ENCODE results near the gene MALL. TPM values are rescaled to one million over a fixed set of nuclear protein-coding genes. Genes with fewer than 3 reads are reported as not detected.
A peak's percentile ranks its signal among the peaks of the same experiment; 100 is the strongest.
"Not testable (repeated sequence)": the region's sequence is repeated elsewhere in the genome, so short reads cannot be mapped to it uniquely, and the experiment has no call there.

Gene MALL
- polyA plus RNA-seq (ENCODE audit: insufficient read length in 3 of 3): 10 to 100 TPM; 13.4 to 13.6 (median 13.5) TPM
- long read RNA-seq, donor 1, partial matches to known transcripts: 0 of 2 reads
- long read RNA-seq, donor 1, other reads (novel, unspliced or antisense): 0 of 2 reads
- long read RNA-seq, donor 2, partial matches to known transcripts: 0 of 1 reads
- long read RNA-seq, donor 2, other reads (novel, unspliced or antisense): 0 of 1 reads
- long read RNA-seq, donor 3, partial matches to known transcripts: 0 of 2 reads
- long read RNA-seq, donor 3, other reads (novel, unspliced or antisense): 0 of 2 reads
- long read RNA-seq, donor 4, partial matches to known transcripts: 0 of 3 reads
- long read RNA-seq, donor 4, other reads (novel, unspliced or antisense): 0 of 3 reads
- long read RNA-seq, donor 5: 0 reads
- long read RNA-seq, donor 6, partial matches to known transcripts: 0 of 4 reads
- long read RNA-seq, donor 6, other reads (novel, unspliced or antisense): 0 of 4 reads
- long read RNA-seq, donor 7, partial matches to known transcripts: 0 of 2 reads
- long read RNA-seq, donor 7, other reads (novel, unspliced or antisense): 0 of 2 reads
- long read RNA-seq, donor 8, partial matches to known transcripts: 0 of 2 reads
- long read RNA-seq, donor 8, other reads (novel, unspliced or antisense): 0 of 2 reads
- long read RNA-seq, donor 9, partial matches to known transcripts: 5 of 8 reads
- long read RNA-seq, donor 9, other reads (novel, unspliced or antisense): 0 of 8 reads
- long read RNA-seq, donor 10: 0 reads
- long read RNA-seq, donor 11, partial matches to known transcripts: 0 of 1 reads
- long read RNA-seq, donor 11, other reads (novel, unspliced or antisense): 0 of 1 reads
- long read RNA-seq, donor 12, partial matches to known transcripts: 0 of 1 reads
- long read RNA-seq, donor 12, other reads (novel, unspliced or antisense): 0 of 1 reads
- long read RNA-seq, donor 13, partial matches to known transcripts: 8 of 12 reads
- long read RNA-seq, donor 13, other reads (novel, unspliced or antisense): 0 of 12 reads
- long read RNA-seq, donor 14, partial matches to known transcripts: 0 of 1 reads
- long read RNA-seq, donor 14, other reads (novel, unspliced or antisense): 0 of 1 reads
- long read RNA-seq, donor 15, partial matches to known transcripts: 0 of 2 reads
- long read RNA-seq, donor 15, other reads (novel, unspliced or antisense): 0 of 2 reads
- long read RNA-seq, donor 16, partial matches to known transcripts: 0 of 2 reads
- long read RNA-seq, donor 16, other reads (novel, unspliced or antisense): 0 of 2 reads

GRCh38 chr2:110115291-110116032 is at the start of gene MALL:
Gene MALL (minus strand): TSS chr2:110115822. CDS start chr2:110115792, 30 bp downstream.
- DNase-seq (ENCODE audit: extremely low read depth in 1 of 11, low read depth in 9 of 11, low spot score in 4 of 11): no peak

GRCh38 chr2:110157153-110157793 is 41.7 kb upstream of the MALL start:
- peak; percentile 7 to 35 (median 28) for DNase-seq (ENCODE audit: extremely low read depth in 1 of 11, low read depth in 9 of 11, low spot score in 4 of 11)

GRCh38 chr2:110154828-110155227 is 39.2 kb upstream of the MALL start:
- not testable (repeated sequence) for DNase-seq (ENCODE audit: extremely low read depth in 1 of 11, low read depth in 9 of 11, low spot score in 4 of 11)

- not testable (repeated sequence) for DNase-seq (ENCODE audit: extremely low read depth in 1 of 11, low read depth in 9 of 11, low spot score in 4 of 11)
Measured at GRCh38 chr2:110154188-110154587, 38.6 kb upstream of the MALL start.

- DNase-seq (ENCODE audit: extremely low read depth in 1 of 11, low read depth in 9 of 11, low spot score in 4 of 11): no peak
Measured at GRCh38 chr2:110153416-110153815, 37.8 kb upstream of the MALL start.

- no peak for DNase-seq (ENCODE audit: extremely low read depth in 1 of 11, low read depth in 9 of 11, low spot score in 4 of 11)
Measured at GRCh38 chr2:110152943-110153342, 37.3 kb upstream of the MALL start.

- DNase-seq (ENCODE audit: extremely low read depth in 1 of 11, low read depth in 9 of 11, low spot score in 4 of 11): no peak
Measured at GRCh38 chr2:110149330-110150220, 34.0 kb upstream of the MALL start.

GRCh38 chr2:110146945-110147332 is 31.3 kb upstream of the MALL start:
- DNase-seq (ENCODE audit: extremely low read depth in 1 of 11, low read depth in 9 of 11, low spot score in 4 of 11): no peak

GRCh38 chr2:110146183-110146944 is 30.7 kb upstream of the MALL start:
- no peak for DNase-seq (ENCODE audit: extremely low read depth in 1 of 11, low read depth in 9 of 11, low spot score in 4 of 11)

- no peak for DNase-seq (ENCODE audit: extremely low read depth in 1 of 11, low read depth in 9 of 11, low spot score in 4 of 11)
Measured at GRCh38 chr2:110143982-110144381, 28.4 kb upstream of the MALL start.

- DNase-seq (ENCODE audit: extremely low read depth in 1 of 11, low read depth in 9 of 11, low spot score in 4 of 11): no peak
Measured at GRCh38 chr2:110140401-110140800, 24.8 kb upstream of the MALL start.

- no peak for DNase-seq (ENCODE audit: extremely low read depth in 1 of 11, low read depth in 9 of 11, low spot score in 4 of 11)
Measured at GRCh38 chr2:110134025-110134424, 18.4 kb upstream of the MALL start.

GRCh38 chr2:110131166-110131565 is 15.5 kb upstream of the MALL start:
- no peak for DNase-seq (ENCODE audit: extremely low read depth in 1 of 11, low read depth in 9 of 11, low spot score in 4 of 11)

- DNase-seq (ENCODE audit: extremely low read depth in 1 of 11, low read depth in 9 of 11, low spot score in 4 of 11): no peak
Measured at GRCh38 chr2:110130757-110131156, 15.1 kb upstream of the MALL start.

- no peak for DNase-seq (ENCODE audit: extremely low read depth in 1 of 11, low read depth in 9 of 11, low spot score in 4 of 11)
Measured at GRCh38 chr2:110126906-110127305, 11.3 kb upstream of the MALL start.

- no peak for DNase-seq (ENCODE audit: extremely low read depth in 1 of 11, low read depth in 9 of 11, low spot score in 4 of 11)
Measured at GRCh38 chr2:110126086-110126773, 10.6 kb upstream of the MALL start.
